H9 (cell line): ENCODE results near the gene NANOS3. TPM values are rescaled to one million over a fixed set of nuclear protein-coding genes. Genes with fewer than 3 reads are reported as not detected.

Experiments
- DNase-seq: peaks from one replicate; pipeline ENCODE4 v3.0.0-alpha.2; 2017
- H2AFZ ChIP-seq: one replicate; pipeline ENCODE4 v1.6.1; 2013; ENCODE audit warnings: mild to moderate bottlenecking, low read length, control low read depth, moderate library complexity
- H2AK5ac ChIP-seq: 2 replicates; pipeline ENCODE4 v1.6.1; 2013; ENCODE audit warnings: low read length, control low read depth, mixed read lengths; ENCODE audit not compliant: insufficient read length
- H2BK120ac ChIP-seq: one replicate; pipeline ENCODE4 v1.6.1; 2013; ENCODE audit warnings: low read depth, mild to moderate bottlenecking, low read length, control low read depth, inconsistent platforms; ENCODE audit not compliant: poor library complexity, severe bottlenecking
- H2BK12ac ChIP-seq: 2 replicates; pipeline ENCODE4 v1.6.1; 2013; ENCODE audit warnings: low read length, control low read depth, mixed read lengths, low read depth; ENCODE audit not compliant: insufficient read length
- H2BK15ac ChIP-seq: 2 replicates; pipeline ENCODE4 v1.6.1; 2013; ENCODE audit warnings: low read depth, low read length, control low read depth
- H2BK20ac ChIP-seq: one replicate; pipeline ENCODE4 v1.6.1; 2013; ENCODE audit warnings: low read depth, mild to moderate bottlenecking, low read length, control low read depth, inconsistent platforms; ENCODE audit not compliant: poor library complexity, severe bottlenecking
- H2BK5ac ChIP-seq: 2 replicates; pipeline ENCODE4 v1.6.1; 2013; ENCODE audit warnings: low read length, control low read depth, mixed read lengths; ENCODE audit not compliant: insufficient read length
- H3K14ac ChIP-seq: 2 replicates; pipeline ENCODE4 v1.6.1; 2013; ENCODE audit warnings: low read length, control low read depth; ENCODE audit not compliant: insufficient read depth
- H3K18ac ChIP-seq: 2 replicates; pipeline ENCODE4 v1.6.1; 2013; ENCODE audit warnings: low read depth, mild to moderate bottlenecking, mixed read lengths, low read length, control low read depth; ENCODE audit not compliant: insufficient read length
- H3K23ac ChIP-seq: 2 replicates; pipeline ENCODE4 v1.6.1; 2013; ENCODE audit warnings: low read length, control low read depth, mixed read lengths, low read depth; ENCODE audit not compliant: insufficient read length
- H3K23me2 ChIP-seq: 2 replicates; pipeline ENCODE4 v1.6.1; 2013; ENCODE audit warnings: low read depth, mild to moderate bottlenecking, mixed read lengths, low read length, control low read depth; ENCODE audit not compliant: insufficient read length, poor library complexity, severe bottlenecking
- H3K27ac ChIP-seq: 2 replicates; pipeline ENCODE4 v1.5.1; 2013; ENCODE audit warnings: low read length, control low read depth, mixed read lengths, low read depth; ENCODE audit not compliant: insufficient read length
- H3K27me3 ChIP-seq: 2 replicates; pipeline ENCODE4 v1.6.1; 2013; ENCODE audit warnings: low read length, control low read depth, inconsistent platforms; ENCODE audit not compliant: insufficient read depth
- H3K4ac ChIP-seq: 2 replicates; pipeline ENCODE4 v1.6.1; 2013; ENCODE audit warnings: low read depth, mild to moderate bottlenecking, control low read depth, inconsistent platforms, low read length, moderate library complexity
- H3K4me1 ChIP-seq: 2 replicates; pipeline ENCODE4 v1.6.1; 2013; ENCODE audit warnings: low read length, control low read depth, inconsistent platforms; ENCODE audit not compliant: insufficient read depth
- H3K4me2 ChIP-seq: 2 replicates; pipeline ENCODE4 v1.6.1; 2013; ENCODE audit warnings: low read length, control low read depth, mixed read lengths; ENCODE audit not compliant: insufficient read length, insufficient read depth
- H3K56ac ChIP-seq: 2 replicates; pipeline ENCODE4 v1.6.1; 2013; ENCODE audit warnings: low read depth, mild to moderate bottlenecking, mixed read lengths, low read length, control low read depth; ENCODE audit not compliant: insufficient read length
- H3K79me1 ChIP-seq: 2 replicates; pipeline ENCODE4 v1.6.1; 2013; ENCODE audit warnings: low read depth, mild to moderate bottlenecking, moderate library complexity, low read length, control low read depth, inconsistent platforms; ENCODE audit not compliant: insufficient read depth, poor library complexity, severe bottlenecking
- H3K79me2 ChIP-seq: 2 replicates; pipeline ENCODE4 v1.6.1; 2013; ENCODE audit warnings: low read length, control low read depth, inconsistent platforms; ENCODE audit not compliant: insufficient read depth
- H3K9ac ChIP-seq: 2 replicates; pipeline ENCODE4 v1.6.1; 2013; ENCODE audit warnings: low read length, control low read depth, mixed read lengths; ENCODE audit not compliant: insufficient read length; ENCODE audit errors: extremely low read depth
- H3K9me3 ChIP-seq: one replicate; pipeline ENCODE4 v1.6.1; 2013; ENCODE audit warnings: low read depth, low read length, inconsistent platforms; ENCODE audit not compliant: control insufficient read depth
- H3T11ph ChIP-seq: one replicate; pipeline ENCODE4 v1.6.1; 2013; ENCODE audit warnings: mild to moderate bottlenecking, low read length, control low read depth, inconsistent platforms
- H4K20me1 ChIP-seq: one replicate; pipeline ENCODE4 v1.6.1; 2013; ENCODE audit not compliant: control insufficient read depth, insufficient read length, insufficient read depth
- H4K5ac ChIP-seq: 2 replicates; pipeline ENCODE4 v1.6.1; 2013; ENCODE audit warnings: low read depth, mild to moderate bottlenecking, mixed read lengths, low read length, control low read depth; ENCODE audit not compliant: insufficient read length
- H4K8ac ChIP-seq: replicated peaks from 2 replicates; pipeline ENCODE4 v1.6.1; 2013; ENCODE audit warnings: low read length, control low read depth, mixed read lengths, low read depth; ENCODE audit not compliant: insufficient read length
- H4K91ac ChIP-seq: 2 replicates; pipeline ENCODE4 v1.6.1; 2013; ENCODE audit warnings: low read depth, mild to moderate bottlenecking, moderate library complexity, mixed read lengths, low read length, control low read depth; ENCODE audit not compliant: insufficient read length
- H3K27ac Mint-ChIP-seq, 3 experiments: 2 replicates in 2 of 3; 3 replicates in 1 of 3; pipeline ENCODE4 v1.8.0; 2020 to 2021; ENCODE audit warnings: mixed read lengths in 3 of 3, mild to moderate bottlenecking in 1 of 3, moderate library complexity in 1 of 3
- H3K27me3 Mint-ChIP-seq: 2 replicates; pipeline ENCODE4 v1.8.0; 2021; ENCODE audit warnings: low read depth, mild to moderate bottlenecking, moderate library complexity, mixed read lengths
- H3K36me3 Mint-ChIP-seq, 3 experiments: 2 replicates in 2 of 3; 3 replicates in 1 of 3; pipeline ENCODE4 v1.8.0; 2020 to 2021; ENCODE audit warnings: low read depth in 3 of 3, mixed read lengths in 3 of 3; ENCODE audit not compliant: insufficient read depth in 1 of 3
- H3K4me1 Mint-ChIP-seq, 2 experiments: 2 replicates each; pipeline ENCODE4 v1.8.0; 2020; ENCODE audit warnings: mixed read lengths in 2 of 2
- H3K4me3 Mint-ChIP-seq, 2 experiments: 2 replicates in 1 of 2; 3 replicates in 1 of 2; pipeline ENCODE4 v1.8.0; 2020 to 2021; ENCODE audit warnings: mild to moderate bottlenecking in 2 of 2, mixed read lengths in 2 of 2, moderate library complexity in 1 of 2
- H3K9me3 Mint-ChIP-seq, 2 experiments: 2 replicates in 1 of 2; 3 replicates in 1 of 2; pipeline ENCODE4 v1.8.0; 2020; ENCODE audit warnings: mild to moderate bottlenecking in 2 of 2, mixed read lengths in 2 of 2, moderate library complexity in 1 of 2
- CTCF ChIP-seq: fragments of 200-600 bp; sonication (generic); conservative IDR thresholded peaks from 3 replicates; pipeline ENCODE4 v1.8.0; 2021; ENCODE audit warnings: antibody characterized with exemption, mild to moderate bottlenecking
- WGBS: extraction: QIAGEN DNeasy Blood & Tissue Kit; methylation state at CpG from one replicate; pipeline ENCODE4 v1.1.7; 2013; ENCODE audit warnings: missing lambda C conversion rate, low lambda C conversion rate, mixed read lengths; ENCODE audit not compliant: insufficient read length; ENCODE audit errors: extremely low coverage; 5-methylcytosine and 5-hydroxymethylcytosine counted together
- total RNA-seq: library from RNA; stranded (reverse); gene quantifications from 2 replicates; pipeline ENCODE4 v1.2.1, GENCODE V29; 2021

Gene NANOS3
- total RNA-seq, 1 experiment from 2014 or later, result not detected

- H3T11ph ChIP-seq, result no peak overlapping the region
- H2AFZ ChIP-seq, result no peak overlapping the region
- no peak overlapping the region for H3K18ac ChIP-seq
- peaks cover 2% of the 10 kb centered on the region; the same call in 1 of the 2 replicates for H3K4me1 ChIP-seq
- no peak for TF ChIP-seq CTCF
- H4K8ac ChIP-seq, result no peak overlapping the region
- no peak for DNase-seq
- no peak overlapping the region for H3K23ac ChIP-seq
- H4K5ac ChIP-seq, result no peak overlapping the region
- Mint-ChIP-seq H3K4me3 (peak overlapping the region; percentile 74 to 90), H3K4me1 (peaks cover 22 to 44% of the 10 kb centered on the region in 2 experiments), H3K9me3 (no peaks in the 10 kb centered on the region; a peak in 1 of 5 replicates), H3K27ac (no peak overlapping the region; a peak in 1 of 7 replicates), H3K27me3 (no peaks in the 10 kb centered on the region), H3K36me3 (no peaks in the 10 kb centered on the region; a peak in 1 of 7 replicates)
- H3K9me3 ChIP-seq, result no peaks in the 10 kb centered on the region
- H2BK15ac ChIP-seq, result no peak overlapping the region
- H4K91ac ChIP-seq, result no peak overlapping the region
- no peak overlapping the region for H2AK5ac ChIP-seq
- H3K56ac ChIP-seq, result no peak overlapping the region
- no peak overlapping the region; the same call in 1 of the 2 replicates for H3K14ac ChIP-seq
- H3K27ac ChIP-seq, result no peak overlapping the region
- no CpG with 5 or more reads among the region's 26 CpGs for WGBS
- no peak overlapping the region for H2BK120ac ChIP-seq
- H2BK5ac ChIP-seq, result no peak overlapping the region
- no peaks in the 10 kb centered on the region for H4K20me1 ChIP-seq
- no peak overlapping the region for H2BK20ac ChIP-seq
- H3K4ac ChIP-seq, result no peak overlapping the region
- H3K4me2 ChIP-seq, result peak overlapping the region; percentile 51
- no peaks in the 10 kb centered on the region; the same call in 1 of the 2 replicates for H3K79me2 ChIP-seq
- no peak overlapping the region for H3K9ac ChIP-seq
- H3K23me2 ChIP-seq, result peaks cover 8% of the 10 kb centered on the region
- H3K27me3 ChIP-seq, result no peaks in the 10 kb centered on the region
- H3K79me1 ChIP-seq, result no peaks in the 10 kb centered on the region
- H2BK12ac ChIP-seq, result no peak overlapping the region
These were observed 35.6 kb upstream of the NANOS3 start for GRCh38 chr19:13841086-13841961.
